Erythroblast (primary cell): Measurements from ENCODE around the gene AGT.

Experiments
- GATA1 ChIP-seq: IDR thresholded peaks from 2 replicates; pipeline ENCODE4 v1.6.1; 2011; ENCODE audit warnings: low read depth, mild to moderate bottlenecking, control low read depth, low read length, moderate library complexity
- POLR2A ChIP-seq: IDR thresholded peaks from 2 replicates; pipeline ENCODE4 v1.6.1; 2011; ENCODE audit warnings: mild to moderate bottlenecking, low read length

DNA sequence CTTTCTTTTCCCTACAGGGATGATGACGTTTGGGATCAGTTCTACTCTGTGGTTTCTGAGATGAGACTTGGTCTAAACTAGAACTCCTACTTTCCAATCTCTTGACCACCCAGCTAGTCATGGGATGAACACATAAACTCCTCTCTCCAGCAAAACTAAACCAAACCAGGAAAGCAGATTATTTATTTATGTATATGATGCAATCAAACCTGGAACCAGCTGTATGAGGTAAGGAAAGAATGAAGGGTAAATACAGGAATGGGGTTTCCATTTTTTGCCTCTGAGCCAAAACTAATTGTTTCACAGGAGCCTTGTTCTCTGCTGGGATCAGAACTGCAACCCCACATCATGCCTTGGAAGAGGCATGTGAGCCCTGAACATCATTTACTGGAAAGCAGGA is 3.3 kb upstream of the AGT start:
- TF ChIP-seq POLR2A (no peak), GATA1 (no peak)
